ENCODE data around the gene TEX10. TPM values are rescaled to one million over a fixed set of nuclear protein-coding genes. Genes with fewer than 3 reads are reported as not detected.

The TEX10 gene
- total and polyA plus RNA-seq, 9 of the 15 experiments (the other 6 are each of a cell fraction or from before 2014, with no cell fraction given), result 27.8 to 60.0 (median 47.9) TPM

- no peak for TF ChIP-seq HES1 (IDR thresholded peaks at IDR 0.05; ENCODE audit: low read depth)
- no peak for TF ChIP-seq ZSCAN29 (IDR thresholded peaks at IDR 0.05)
- TF ChIP-seq RB1 (IDR thresholded peaks at IDR 0.05; ENCODE audit: low read depth), result peak; percentile 82; the same call in 1 of the 2 replicates
- no peak for TF ChIP-seq ZNF830 (CRISPR knock-in tag; IDR thresholded peaks at IDR 0.05)
- TF ChIP-seq E2F4 (CRISPR knock-in tag; IDR thresholded peaks at IDR 0.05; ENCODE audit: low read depth), result 0 out of 2 replicates have a peak, but pooled peaks have one; percentile 64
- TF ChIP-seq HDAC6 (IDR thresholded peaks at IDR 0.05; ENCODE audit: low read depth, low read length), result no peak
- TF ChIP-seq KHSRP (IDR thresholded peaks at IDR 0.05), result no peak
- TF ChIP-seq FOXA1 (IDR thresholded peaks at IDR 0.05; ENCODE audit: borderline replicate concordance), result no peak
- no peak; the same call in 1 of the 2 replicates for TF ChIP-seq SMC3 (conservative IDR thresholded peaks at IDR 0.05; ENCODE audit: insufficient read depth, low read depth, low read length)
- TF ChIP-seq JUND (IDR thresholded peaks at IDR 0.05; ENCODE audit: borderline replicate concordance, low read depth, low read length), result peak; percentile 28; the same call in 1 of the 2 replicates
- 0 out of 3 replicates have a peak, but pooled peaks have one; percentile 20 for TF ChIP-seq JUND (tag; IDR thresholded peaks at IDR 0.05; ENCODE audit: borderline replicate concordance, low read depth, low read length)
- TF ChIP-seq ARID3A (IDR thresholded peaks at IDR 0.05; ENCODE audit: borderline replicate concordance, low read depth, low read length), result no peak
- TF ChIP-seq MED1 (CRISPR knock-in tag; IDR thresholded peaks at IDR 0.05; ENCODE audit: borderline replicate concordance), result no peak
- no peak for TF ChIP-seq ZBTB12 (CRISPR knock-in tag; IDR thresholded peaks at IDR 0.05)
- no peak; the same call in 1 of the 2 replicates for TF ChIP-seq DIDO1 (tag; IDR thresholded peaks at IDR 0.05; ENCODE audit: low read depth)
- TF ChIP-seq POLR2B (IDR thresholded peaks at IDR 0.05; ENCODE audit: low read depth, partially characterized antibody), result peak; percentile 71
- no peak for TF ChIP-seq RREB1 (CRISPR knock-in tag; IDR thresholded peaks at IDR 0.05)
Measured at GRCh38 chr9:100352727-100353505, at the start of gene TEX10 (continued).
